ENCODE measurements around the gene EMC8.
"Not testable (repeated sequence)": the region's sequence is repeated elsewhere in the genome, so short reads cannot be mapped to it uniquely, and the experiment has no call there.

The EMC8 gene

DNA sequence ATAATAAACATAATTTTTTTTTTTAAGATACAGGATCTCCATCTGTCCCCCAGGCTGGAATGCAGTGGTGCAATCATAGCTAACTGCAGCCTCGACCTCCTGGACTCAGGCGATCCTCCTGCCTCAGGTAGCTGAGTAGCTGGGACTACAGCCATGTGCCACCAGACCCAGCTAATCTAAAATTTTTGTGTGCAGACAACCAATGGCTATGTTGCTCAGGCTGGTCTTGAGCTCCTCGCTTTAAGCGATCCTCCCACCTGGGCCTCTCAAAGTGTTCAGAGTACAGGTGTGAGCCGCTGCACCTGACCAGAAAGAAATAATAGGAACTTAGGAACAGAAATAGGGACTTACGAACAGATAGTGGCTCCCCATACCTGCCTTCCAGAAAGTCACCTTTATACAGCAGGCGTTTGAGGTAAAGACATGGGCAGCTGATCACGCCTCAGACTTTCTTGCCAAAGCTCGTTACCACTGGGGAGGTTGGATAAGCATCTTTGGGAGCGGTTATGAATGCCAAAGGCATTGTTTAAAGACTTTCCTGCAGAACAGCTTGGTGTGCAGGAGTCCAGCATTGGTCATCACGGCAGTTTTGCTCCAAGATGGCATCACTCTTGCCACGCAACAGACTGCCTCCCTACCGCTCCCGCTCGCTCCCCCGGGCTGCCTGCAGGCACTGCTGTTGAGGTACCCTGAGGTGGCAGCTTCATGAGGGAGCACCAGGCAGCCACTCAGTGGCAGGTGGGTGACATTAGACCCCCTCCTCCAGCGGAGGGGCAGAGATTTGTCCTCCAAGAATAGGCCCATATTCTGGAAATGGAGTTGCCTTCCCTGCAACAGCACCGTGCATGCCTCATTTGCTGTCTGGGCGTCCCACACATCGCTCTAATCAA lies 13.7 kb upstream of the EMC8 start:
- no peak for DNase-seq (ENCODE audit: low read depth)

DNA sequence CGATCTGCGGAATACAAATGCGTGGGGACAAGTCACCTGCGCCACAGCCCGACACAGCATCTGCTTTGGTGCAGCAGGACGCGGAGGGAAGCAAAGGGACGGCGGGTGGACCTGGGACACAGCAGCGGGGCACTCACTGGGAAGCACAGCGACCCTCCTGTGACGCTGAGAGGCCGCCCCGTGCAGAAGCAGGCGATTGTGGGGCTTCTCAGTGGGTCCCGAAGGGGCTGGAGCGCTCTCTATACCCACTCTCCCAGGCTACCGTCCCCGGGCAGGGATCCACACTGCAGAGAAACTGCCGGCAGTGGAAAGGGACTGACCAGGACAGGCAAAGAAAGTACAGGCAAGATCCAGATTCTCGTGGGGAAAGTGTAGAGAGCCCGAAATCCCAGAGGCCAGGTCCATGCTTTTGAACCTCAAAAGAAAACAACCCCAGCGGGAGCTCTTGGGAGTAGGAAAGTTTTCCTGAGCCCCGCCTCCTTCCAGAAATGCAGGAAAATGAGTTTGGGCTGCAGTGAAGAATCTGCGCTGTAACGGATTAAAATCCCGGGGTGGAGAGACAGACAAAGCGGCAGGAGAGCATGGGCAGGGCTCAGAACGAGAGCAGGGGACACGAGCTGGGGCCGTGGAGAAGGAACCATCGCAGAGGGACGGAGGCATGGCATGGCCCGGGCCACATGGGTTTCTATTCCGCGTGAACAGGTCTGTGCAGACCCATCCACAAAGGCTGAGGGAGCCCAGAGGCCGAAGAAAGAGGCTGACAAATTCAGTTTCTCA lies 12.9 kb upstream of the EMC8 start:
- DNase-seq (ENCODE audit: low read depth), result no peak

GRCh38 chr16:85810742-85811115 lies 11.4 kb upstream of the EMC8 start:
- no peak for DNase-seq (ENCODE audit: low read depth)

- no peak for DNase-seq (ENCODE audit: low read depth)
Measured at GRCh38 chr16:85810097-85810741, 10.9 kb upstream of the EMC8 start.

DNA sequence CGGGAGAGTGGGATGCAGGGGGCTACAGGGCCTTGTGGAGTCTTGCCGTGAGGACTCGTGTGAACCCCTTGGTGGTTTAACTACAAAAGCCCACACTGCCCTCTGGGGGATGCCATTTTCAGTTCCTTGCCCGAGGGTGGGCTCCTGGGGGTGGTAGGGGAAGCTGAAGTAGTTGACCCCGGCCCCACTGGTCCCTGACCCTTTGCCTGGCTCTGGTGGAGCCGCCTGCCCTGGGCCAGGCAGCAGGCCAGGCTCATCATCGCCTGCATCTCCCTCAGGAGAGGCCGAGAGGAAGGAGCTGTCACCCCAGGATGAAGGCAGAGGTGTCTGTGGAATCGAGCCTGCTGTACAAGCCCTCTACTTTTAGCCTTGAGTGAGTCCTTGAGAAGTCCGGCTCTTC lies 10.3 kb upstream of the EMC8 start:
- no peak for DNase-seq (ENCODE audit: low read depth)

DNA sequence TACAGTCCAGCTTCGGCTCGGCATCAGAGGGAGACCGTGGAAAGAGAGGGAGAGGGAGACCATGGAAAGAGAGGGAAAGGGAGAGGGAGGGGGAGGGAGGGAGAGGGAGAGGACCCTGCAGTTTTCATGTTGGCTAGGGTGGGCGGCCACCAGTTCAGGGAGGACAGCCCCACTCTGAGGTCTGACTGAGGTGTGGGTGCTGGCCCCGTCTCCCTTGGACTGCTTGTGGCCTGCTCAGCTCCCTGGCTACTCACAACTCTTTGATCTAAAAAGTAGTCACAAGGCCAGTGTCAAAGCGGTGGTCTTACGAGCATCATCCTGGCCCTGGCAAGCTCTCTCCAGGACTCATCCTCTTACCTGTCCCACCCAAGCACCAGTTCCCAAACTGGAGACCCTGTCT lies 9.6 kb upstream of the EMC8 start:
- DNase-seq (ENCODE audit: low read depth), result no peak

DNA sequence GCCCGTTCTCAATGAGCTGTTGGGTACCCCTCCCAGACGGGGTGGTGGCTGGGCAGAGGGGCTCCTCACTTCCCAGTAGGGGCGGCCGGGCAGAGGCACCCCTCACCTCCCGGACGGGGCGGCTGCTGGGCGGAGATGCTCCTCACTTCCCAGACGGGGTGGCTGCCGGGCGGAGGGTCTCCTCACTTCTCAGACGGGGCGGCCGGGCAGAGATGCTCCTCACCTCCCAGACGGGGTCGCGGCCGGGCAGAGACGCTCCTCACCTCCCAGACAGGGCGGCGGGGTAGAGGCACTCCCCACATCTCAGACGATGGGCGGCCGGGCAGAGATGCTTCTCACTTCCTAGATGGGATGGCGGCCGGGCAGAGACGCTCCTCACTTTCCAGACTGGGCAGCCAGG lies 8.8 kb upstream of the EMC8 start:
- DNase-seq (ENCODE audit: low read depth), result not testable (repeated sequence)

GRCh38 chr16:85807340-85807739 lies 8.0 kb upstream of the EMC8 start:
- not testable (repeated sequence) for DNase-seq (ENCODE audit: low read depth)

DNA sequence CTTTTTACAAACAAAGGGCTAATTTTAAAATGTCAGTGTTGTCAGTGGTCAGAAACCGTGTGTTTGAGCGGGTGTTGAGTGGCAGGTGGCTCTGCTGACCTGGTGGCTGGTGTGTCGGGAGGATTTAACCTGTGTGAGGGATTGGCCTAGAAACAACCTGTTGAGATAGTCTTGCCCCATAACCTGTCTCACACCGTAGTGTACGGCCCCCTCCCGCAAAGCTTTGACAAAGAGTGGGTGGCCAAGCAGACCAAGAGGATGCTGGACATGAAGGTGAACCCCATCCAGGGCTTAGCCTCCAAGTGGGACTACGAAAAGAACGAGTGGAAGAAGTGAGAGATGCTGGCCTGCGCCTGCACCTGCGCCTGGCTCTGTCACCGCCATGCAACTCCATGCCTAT lies 7.2 kb upstream of the EMC8 start:
- no peak for DNase-seq (ENCODE audit: low read depth)

- DNase-seq (ENCODE audit: low read depth), result no peak
Measured at GRCh38 chr16:85805442-85806045, 6.2 kb upstream of the EMC8 start.

DNA sequence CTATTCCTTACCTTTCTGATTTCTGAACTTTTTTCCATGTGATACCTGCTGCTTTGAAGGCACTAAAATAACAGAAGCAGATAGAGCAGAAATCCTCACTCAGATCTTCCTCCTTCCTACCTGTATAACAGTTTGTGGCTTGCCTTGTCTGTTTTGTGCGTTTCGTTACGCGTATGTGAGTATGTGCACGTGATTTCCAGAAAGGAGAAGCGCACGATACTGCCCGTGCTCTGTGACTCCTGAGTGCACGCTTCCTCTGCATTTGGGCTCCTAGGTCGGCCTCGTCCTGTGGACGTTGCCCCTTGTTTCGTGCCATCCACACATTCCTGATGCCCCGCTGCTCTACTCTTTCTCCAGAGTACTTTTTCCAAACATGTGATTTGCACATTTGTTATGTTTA lies 4.2 kb upstream of the EMC8 start:
- no peak for DNase-seq (ENCODE audit: low read depth)

GRCh38 chr16:85800321-85800669 lies 951 bp upstream of the EMC8 start:
- no peak for DNase-seq (ENCODE audit: low read depth)

DNA sequence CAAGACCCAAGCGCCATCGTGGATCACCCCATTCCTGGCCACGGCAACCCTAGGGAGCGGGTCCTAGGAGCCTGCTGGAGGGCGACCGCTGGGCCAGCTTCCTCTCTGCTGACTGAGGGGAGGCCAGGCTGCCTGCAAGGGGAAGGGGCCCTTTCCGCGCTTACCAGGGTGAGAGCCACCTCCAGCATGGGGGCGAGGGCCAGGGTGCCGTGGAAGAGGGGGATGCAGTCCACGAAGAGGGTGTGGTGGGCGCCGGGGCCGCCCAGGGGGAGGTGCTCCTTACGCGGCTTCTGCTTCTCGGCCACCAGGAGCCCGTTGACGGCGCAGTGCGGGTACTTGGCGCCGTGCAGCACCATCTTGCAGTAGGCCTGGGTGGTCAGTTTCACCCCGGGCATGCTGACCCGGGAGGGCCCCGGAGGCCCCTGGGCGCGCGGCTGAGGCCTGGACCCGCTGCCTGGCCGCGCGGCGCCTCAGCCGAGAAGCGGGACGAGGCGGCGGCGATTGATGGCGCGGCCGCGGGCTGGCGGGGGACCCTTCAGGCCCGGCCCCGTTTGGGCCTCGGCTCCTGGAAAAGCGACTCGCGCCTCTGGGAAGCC lies 345 bp downstream of the EMC8 start:
- DNase-seq (ENCODE audit: low read depth), result no peak

DNA sequence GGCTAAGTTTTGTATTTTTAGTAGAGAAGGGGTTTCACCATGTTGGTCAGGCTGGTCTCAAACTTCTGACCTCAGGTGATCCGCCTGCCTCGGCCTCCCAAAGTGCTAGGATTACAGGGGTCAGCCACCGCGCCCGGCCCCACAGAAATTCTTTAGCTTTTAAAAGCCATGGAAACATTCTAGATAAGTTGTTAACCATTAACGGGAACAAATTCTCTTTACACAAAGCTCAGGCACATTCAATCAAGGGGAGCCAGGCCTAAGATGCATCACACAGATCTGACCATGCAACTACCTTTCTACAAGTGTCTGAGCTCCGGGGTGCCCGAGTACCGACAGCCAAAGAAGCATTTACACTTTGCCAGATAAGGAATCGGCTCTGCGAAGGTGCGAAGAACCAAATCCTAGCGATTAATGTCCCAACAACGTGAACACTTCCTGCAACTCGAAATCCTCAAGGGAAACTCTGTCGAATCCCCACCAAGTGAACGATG lies 1.0 kb downstream of the EMC8 start:
- no peak for DNase-seq (ENCODE audit: low read depth)

GRCh38 chr16:85796599-85796998 lies 2.7 kb downstream of the EMC8 start:
- no peak for DNase-seq (ENCODE audit: low read depth)

- no peak for DNase-seq (ENCODE audit: low read depth)
Measured at GRCh38 chr16:85796152-85796551, 3.2 kb downstream of the EMC8 start.

DNA sequence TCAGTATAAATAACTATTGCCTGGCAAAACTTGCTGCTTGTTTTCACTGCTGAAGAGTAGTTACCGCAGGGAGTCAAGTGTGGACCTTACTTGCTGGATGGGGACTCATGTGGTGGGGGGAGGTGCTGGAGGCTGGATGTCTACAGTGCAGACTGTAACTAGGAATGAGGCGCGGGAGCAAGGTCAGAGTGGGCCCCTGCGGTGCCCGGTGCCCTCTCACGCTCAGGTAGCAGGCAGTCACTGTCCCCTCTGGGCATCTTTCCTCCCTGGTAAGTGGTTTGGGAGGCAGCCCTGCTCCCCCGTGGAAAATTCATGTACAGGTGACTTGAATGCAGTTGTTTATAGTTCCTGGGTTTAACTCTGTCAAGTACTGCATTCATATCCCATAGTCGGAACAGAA lies 4.6 kb downstream of the EMC8 start:
- no peak for DNase-seq (ENCODE audit: low read depth)

GRCh38 chr16:85793662-85794298 lies 5.6 kb downstream of the EMC8 start:
- DNase-seq (ENCODE audit: low read depth), result no peak

DNA sequence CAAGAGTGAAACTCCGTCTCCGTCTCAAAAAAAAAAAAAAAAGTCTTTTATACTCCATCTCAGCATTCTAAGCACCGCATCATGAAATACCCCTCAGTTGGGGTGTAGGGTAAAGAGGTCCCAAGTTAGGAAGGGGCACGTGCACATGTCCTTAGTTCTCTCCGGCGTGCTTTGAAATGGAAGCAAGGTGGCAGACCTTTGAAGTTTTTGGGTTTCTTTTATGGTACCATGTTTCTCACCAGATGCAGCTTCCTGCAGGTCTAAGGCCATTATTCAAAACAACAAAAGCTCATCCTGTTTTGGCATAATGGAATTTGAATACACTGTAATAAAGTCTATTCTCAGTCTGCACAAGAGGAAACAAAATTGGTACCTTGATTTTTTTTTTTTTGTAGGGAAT lies 9.6 kb downstream of the EMC8 start:
- DNase-seq (ENCODE audit: low read depth), result no peak

GRCh38 chr16:85788819-85789218 lies 10.5 kb downstream of the EMC8 start:
- no peak for DNase-seq (ENCODE audit: low read depth)

DNA sequence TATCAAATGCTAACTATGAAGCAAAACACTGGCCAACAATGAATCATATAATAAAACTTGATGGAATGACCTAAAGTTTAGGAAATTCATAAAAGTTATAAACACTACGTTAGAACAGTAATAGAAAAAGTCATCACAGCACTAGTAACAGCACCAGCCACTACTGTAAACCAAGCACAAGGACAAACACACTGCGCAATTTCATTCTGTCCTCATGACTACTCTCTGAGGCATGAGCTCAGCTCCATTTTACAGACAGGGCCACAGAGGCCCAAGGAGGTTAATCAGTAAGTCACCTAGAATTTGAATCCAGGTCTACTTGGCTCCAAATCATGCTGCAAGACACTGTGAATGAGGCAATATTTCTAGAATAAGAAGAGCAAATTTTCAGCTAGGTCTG lies 13.4 kb downstream of the EMC8 start:
- DNase-seq (ENCODE audit: low read depth), result no peak

DNA sequence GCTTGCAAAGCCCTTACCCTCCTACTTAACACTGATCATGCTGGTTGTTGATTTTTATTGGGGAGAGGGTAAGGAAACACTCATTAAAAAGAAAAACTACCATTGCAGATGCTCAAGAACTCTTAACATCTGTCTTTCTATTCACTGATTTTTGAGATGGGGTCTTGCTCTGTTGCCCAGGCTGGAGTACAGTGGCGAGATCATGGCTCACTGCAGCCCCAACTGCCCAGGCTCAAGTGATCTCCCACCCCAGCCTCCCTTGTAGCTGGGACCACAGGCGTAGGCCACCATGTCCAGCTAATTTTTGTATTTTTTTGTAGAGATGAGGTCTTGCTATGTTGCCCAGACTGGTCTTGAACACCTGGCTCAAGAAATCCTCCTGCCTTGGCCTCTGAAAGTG lies 14.5 kb downstream of the EMC8 start:
- DNase-seq (ENCODE audit: low read depth), result no peak
